GM12801 (cell line): ENCODE measurements around the gene TDP2.

ENCODE experiments used
- TF ChIP-seq, protein P1 (sequence below): IDR thresholded peaks from one replicate; pipeline ENCODE4 v1.5.1; 2011; ENCODE audit warnings: control low read depth; ENCODE audit not compliant: insufficient read length; ENCODE audit errors: extremely low read depth

Gene TDP2

GRCh38 chr6:24660105-24660504 is 6.6 kb downstream of the TDP2 start:
- TF ChIP-seq, protein P1, sequence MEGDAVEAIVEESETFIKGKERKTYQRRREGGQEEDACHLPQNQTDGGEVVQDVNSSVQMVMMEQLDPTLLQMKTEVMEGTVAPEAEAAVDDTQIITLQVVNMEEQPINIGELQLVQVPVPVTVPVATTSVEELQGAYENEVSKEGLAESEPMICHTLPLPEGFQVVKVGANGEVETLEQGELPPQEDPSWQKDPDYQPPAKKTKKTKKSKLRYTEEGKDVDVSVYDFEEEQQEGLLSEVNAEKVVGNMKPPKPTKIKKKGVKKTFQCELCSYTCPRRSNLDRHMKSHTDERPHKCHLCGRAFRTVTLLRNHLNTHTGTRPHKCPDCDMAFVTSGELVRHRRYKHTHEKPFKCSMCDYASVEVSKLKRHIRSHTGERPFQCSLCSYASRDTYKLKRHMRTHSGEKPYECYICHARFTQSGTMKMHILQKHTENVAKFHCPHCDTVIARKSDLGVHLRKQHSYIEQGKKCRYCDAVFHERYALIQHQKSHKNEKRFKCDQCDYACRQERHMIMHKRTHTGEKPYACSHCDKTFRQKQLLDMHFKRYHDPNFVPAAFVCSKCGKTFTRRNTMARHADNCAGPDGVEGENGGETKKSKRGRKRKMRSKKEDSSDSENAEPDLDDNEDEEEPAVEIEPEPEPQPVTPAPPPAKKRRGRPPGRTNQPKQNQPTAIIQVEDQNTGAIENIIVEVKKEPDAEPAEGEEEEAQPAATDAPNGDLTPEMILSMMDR: no peak

DNA sequence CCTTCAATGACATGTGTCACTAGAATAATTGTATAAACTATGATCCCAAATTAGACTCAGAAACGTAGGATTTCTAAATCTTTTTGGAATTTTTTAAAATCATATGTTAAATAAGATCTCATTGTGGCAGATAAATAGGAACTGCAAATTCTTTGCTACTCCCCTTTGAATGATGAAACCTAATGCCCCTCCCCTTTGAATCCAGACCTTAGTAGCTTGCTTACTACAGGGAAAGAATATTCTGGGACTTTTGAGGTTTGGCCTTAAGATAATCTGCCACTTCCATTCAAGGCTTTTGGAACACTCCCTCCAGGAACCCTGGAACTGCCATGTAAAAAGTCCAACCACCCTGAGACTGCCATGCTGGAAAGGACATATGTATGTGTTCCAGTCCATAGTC is 7.1 kb downstream of the TDP2 start:
- TF ChIP-seq, protein P1: no peak

GRCh38 chr6:24658573-24659560 is 7.8 kb downstream of the TDP2 start:
- TF ChIP-seq, protein P1: no peak

GRCh38 chr6:24655215-24655614 is 11.5 kb downstream of the TDP2 start:
- TF ChIP-seq, protein P1: no peak

DNA sequence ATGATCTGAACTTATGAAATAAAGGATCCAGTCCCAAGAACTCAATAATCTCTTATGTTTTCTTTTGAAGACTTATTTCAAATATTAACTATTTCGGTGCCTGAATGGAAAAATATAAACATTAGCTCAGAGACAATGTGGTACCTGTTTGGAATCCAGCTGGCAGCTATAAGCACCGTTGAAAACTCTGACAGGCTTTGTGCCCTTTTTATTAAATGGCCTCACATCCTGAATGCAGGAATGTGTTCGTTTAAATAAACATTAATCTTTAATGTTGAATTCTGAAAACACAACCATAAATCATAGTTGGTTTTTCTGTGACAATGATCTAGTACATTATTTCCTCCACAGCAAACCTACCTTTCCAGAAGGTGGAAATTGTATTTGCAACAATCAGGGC is 16.3 kb downstream of the TDP2 start:
- TF ChIP-seq, protein P1: no peak

DNA sequence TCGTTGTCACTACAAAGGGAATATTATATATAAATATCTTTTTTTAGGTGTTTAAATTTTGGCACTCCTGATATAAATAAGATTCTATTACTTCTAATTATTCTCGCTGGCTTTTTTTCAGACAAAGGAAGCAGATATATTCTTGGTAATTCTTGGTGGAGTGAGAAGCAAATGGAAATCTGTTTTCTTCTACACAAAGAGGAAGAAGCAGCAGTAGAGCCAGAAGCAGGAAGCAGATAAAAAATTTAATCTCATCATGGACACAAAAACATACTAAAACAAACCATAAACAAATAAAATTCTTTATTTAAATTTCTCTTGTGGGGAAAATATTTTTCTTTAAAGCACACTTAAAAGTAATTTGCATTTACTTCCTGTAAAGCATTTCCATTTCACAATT is 17.0 kb downstream of the TDP2 start:
- TF ChIP-seq, protein P1: no peak

DNA sequence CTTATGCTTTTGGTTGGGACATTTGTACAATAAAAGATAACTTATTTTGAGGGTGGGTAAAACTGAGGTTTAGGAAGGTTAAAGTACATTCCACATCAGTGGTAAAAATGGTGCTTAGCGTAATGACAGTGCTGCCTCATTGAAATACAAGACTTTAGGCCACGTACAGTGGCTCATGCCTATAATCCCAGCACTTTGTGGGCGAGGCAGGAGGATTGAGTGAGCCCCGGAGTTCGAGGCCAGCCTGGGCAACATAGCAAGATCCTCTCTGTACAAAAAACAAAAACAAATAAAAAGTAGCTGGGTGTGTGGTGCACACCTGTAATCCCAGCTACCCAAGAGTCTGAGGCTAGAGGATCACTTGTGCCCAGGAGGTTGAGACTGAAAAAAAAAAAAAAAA is 18.4 kb downstream of the TDP2 start:
- TF ChIP-seq, protein P1: no peak
